OCI-LY3 (cell line): ENCODE measurements around the gene AP4S1.

ENCODE experiments used
- EZH2phosphoT487 ChIP-seq: fragments of 200-600 bp; shearing (Covaris generic); IDR thresholded peaks from 2 replicates; pipeline ENCODE4 v1.6.1; 2018; ENCODE audit warnings: antibody characterized with exemption, mixed run types, low read depth
- TF ChIP-seq, protein P1 (sequence below): fragments of 200-600, 300-600 bp; sonication (generic); IDR thresholded peaks from 2 replicates; pipeline ENCODE4 v1.5.1; 2014; ENCODE audit warnings: antibody characterized with exemption, low read length, low read depth

DNA sequence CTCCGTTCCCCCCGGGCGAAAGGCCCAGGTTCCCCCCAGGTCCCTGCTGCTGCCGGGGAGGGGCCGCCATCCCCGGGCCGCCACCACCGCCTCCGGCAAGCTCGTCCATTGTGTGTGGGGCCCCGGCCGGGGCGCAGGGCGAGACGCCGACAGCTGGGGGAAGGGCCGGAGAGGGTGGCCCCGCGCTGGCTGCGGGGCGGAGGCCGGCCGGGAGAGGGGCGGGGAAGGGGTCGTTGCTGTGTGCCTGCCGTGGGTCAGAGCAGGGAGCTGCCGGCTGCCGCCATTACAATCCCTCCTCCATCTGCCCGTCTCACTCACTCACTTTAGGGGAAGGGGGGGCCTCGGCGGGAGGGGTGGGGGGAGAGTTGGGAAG lies 614 bp downstream of the AP4S1 start, which contains the start of gene STRN3:
- TF ChIP-seq, protein P1, sequence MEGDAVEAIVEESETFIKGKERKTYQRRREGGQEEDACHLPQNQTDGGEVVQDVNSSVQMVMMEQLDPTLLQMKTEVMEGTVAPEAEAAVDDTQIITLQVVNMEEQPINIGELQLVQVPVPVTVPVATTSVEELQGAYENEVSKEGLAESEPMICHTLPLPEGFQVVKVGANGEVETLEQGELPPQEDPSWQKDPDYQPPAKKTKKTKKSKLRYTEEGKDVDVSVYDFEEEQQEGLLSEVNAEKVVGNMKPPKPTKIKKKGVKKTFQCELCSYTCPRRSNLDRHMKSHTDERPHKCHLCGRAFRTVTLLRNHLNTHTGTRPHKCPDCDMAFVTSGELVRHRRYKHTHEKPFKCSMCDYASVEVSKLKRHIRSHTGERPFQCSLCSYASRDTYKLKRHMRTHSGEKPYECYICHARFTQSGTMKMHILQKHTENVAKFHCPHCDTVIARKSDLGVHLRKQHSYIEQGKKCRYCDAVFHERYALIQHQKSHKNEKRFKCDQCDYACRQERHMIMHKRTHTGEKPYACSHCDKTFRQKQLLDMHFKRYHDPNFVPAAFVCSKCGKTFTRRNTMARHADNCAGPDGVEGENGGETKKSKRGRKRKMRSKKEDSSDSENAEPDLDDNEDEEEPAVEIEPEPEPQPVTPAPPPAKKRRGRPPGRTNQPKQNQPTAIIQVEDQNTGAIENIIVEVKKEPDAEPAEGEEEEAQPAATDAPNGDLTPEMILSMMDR, result no peak
- no peak for TF ChIP-seq EZH2phosphoT487
